PC-9 (cell line): ENCODE data around the gene FARP1. TPM values are rescaled to one million over a fixed set of nuclear protein-coding genes. Genes with fewer than 3 reads are reported as not detected.

Experiments
- BruUV-seq: library from RNA; stranded (reverse); fragments of 400-500 nt; replicated peaks from 2 replicates; lab custom pipeline; 2021; lab: Mats Ljungman, UMichigan
- CTCF ChIA-PET: fragments of 300-600 bp; sonication (Branson Sonifier 250); formaldehyde crosslinking; loops from one replicate; lab custom pipeline; 2022; ENCODE audit warnings: antibody characterized with exemption; lab: Charles Lee
- POLR2A ChIA-PET: fragments of 300-600 bp; sonication (Branson Sonifier 250); formaldehyde crosslinking; loops from one replicate; lab custom pipeline; 2022; ENCODE audit warnings: antibody characterized with exemption; ENCODE audit not compliant: unreplicated experiment; lab: Charles Lee
- DNase-seq, 2 experiments: peaks; one replicate each; pipeline versions ENCODE4 v3.0.0 to v3.0.0-alpha.2; 2015 to 2022; ENCODE audit warnings: mixed read lengths in 1 of 2
- H2AFZ ChIP-seq: fragments of 200-600 bp; sonication (generic); 2 replicates; pipeline ENCODE4 v1.8.1; 2017; ENCODE audit warnings: antibody characterized with exemption
- H3F3A ChIP-seq: fragments of 200-600 bp; sonication (generic); 2 replicates; pipeline ENCODE4 v1.8.1; 2017; ENCODE audit warnings: antibody characterized with exemption, mild to moderate bottlenecking, low read depth; ENCODE audit not compliant: insufficient read depth
- H3K27ac ChIP-seq: fragments of 200-600 bp; sonication (generic); 2 replicates; pipeline ENCODE4 v1.6.1; 2016; ENCODE audit warnings: mixed run types
- H3K27me3 ChIP-seq: fragments of 200-600 bp; sonication (generic); 2 replicates; pipeline ENCODE4 v1.6.1; 2016; ENCODE audit warnings: low read depth, mixed run types; ENCODE audit not compliant: insufficient read depth
- H3K36me3 ChIP-seq: fragments of 200-600 bp; sonication (generic); 2 replicates; pipeline ENCODE4 v1.6.1; 2016; ENCODE audit warnings: low read depth, mixed run types
- H3K4me1 ChIP-seq: fragments of 200-600 bp; sonication (generic); replicated peaks from 2 replicates; pipeline ENCODE4 v1.6.1; 2016; ENCODE audit warnings: mixed run types; ENCODE audit not compliant: insufficient read depth
- H3K4me2 ChIP-seq: fragments of 200-600 bp; sonication (generic); 2 replicates; pipeline ENCODE4 v1.6.1; 2017; ENCODE audit warnings: mixed run types
- H3K4me3 ChIP-seq: fragments of 200-600 bp; sonication (generic); 2 replicates; pipeline ENCODE4 v1.6.1; 2016; ENCODE audit warnings: mixed run types
- H3K79me2 ChIP-seq: fragments of 200-600 bp; sonication (generic); 2 replicates; pipeline ENCODE4 v1.6.1; 2017; ENCODE audit warnings: low read depth, mixed run types
- H3K9me2 ChIP-seq: fragments of 200-600 bp; sonication (generic); 2 replicates; pipeline ENCODE4 v1.8.1; 2017; ENCODE audit warnings: mild to moderate bottlenecking; ENCODE audit not compliant: insufficient read depth
- H3K9me3 ChIP-seq: fragments of 200-600 bp; sonication (generic); 2 replicates; pipeline ENCODE4 v1.8.1; 2016; ENCODE audit warnings: low read depth; ENCODE audit not compliant: insufficient read depth
- H4K20me1 ChIP-seq: fragments of 200-600 bp; sonication (generic); 2 replicates; pipeline ENCODE4 v1.8.1; 2017; ENCODE audit not compliant: insufficient read depth
- CTCF ChIP-seq: fragments of 200-600 bp; sonication (generic); conservative IDR thresholded peaks from 2 replicates; pipeline ENCODE4 v1.6.1; 2017; ENCODE audit warnings: mixed run types, antibody characterized with exemption, mild to moderate bottlenecking, moderate library complexity
- EZH2 ChIP-seq: fragments of 200-600 bp; sonication (generic); IDR thresholded peaks from 2 replicates; pipeline ENCODE4 v1.8.0; 2017; ENCODE audit warnings: antibody characterized with exemption, low read depth
- intact Hi-C: fragments of 100-400 bp; cut with micrococcal nuclease; formaldehyde crosslinking; loops from one replicate; pipeline ENCODE4 v1.10.0; 2022; ENCODE audit not compliant: unreplicated experiment
- total RNA-seq: library from RNA; stranded (reverse); gene quantifications from 2 replicates; pipeline ENCODE4 v1.2.3, GENCODE V29; 2021

FARP1 gene
- total RNA-seq, 1 experiment from 2014 or later: 62.1 TPM

GRCh38 chr13:98297745-98298144 lies 154.9 kb downstream of the FARP1 start:
- POLR2A ChIA-PET: no interaction called here
- no peaks in the 10 kb centered on the region for H3K27me3 ChIP-seq
- CTCF ChIA-PET: no interaction called here
- H3K27ac ChIP-seq: no peak overlapping the region; the same call in 1 of the 2 replicates
- intact Hi-C loops: no loop called here
- TF ChIP-seq EZH2 (no peak), CTCF (no peak)
- H3K9me2 ChIP-seq: no peaks in the 10 kb centered on the region
- no peak overlapping the region for H2AFZ ChIP-seq
- BruUV-seq: no TSS peak
- H3K36me3 ChIP-seq: no peaks in the 10 kb centered on the region
- no peaks in the 10 kb centered on the region for H3K9me3 ChIP-seq
- no peak for DNase-seq
- H3K79me2 ChIP-seq: peaks cover 17% of the 10 kb centered on the region
- H3F3A ChIP-seq: peaks cover 30% of the 10 kb centered on the region
- no peak overlapping the region for H3K4me2 ChIP-seq
- no peak overlapping the region for H3K4me3 ChIP-seq
- peaks cover 49% of the 10 kb centered on the region for H3K4me1 ChIP-seq
- no peaks in the 10 kb centered on the region for H4K20me1 ChIP-seq

- CTCF ChIA-PET: no interaction called here
- no TSS peak for BruUV-seq
- Histone ChIP-seq H3K4me3 (no peak overlapping the region), H3K9me2 (no peaks in the 10 kb centered on the region), H3K4me2 (0 out of 2 replicates have a peak overlapping the region, but pooled peaks have one; percentile 1), H3F3A (peaks cover 31% of the 10 kb centered on the region), H2AFZ (no peak overlapping the region), H3K27me3 (no peaks in the 10 kb centered on the region), H3K9me3 (no peaks in the 10 kb centered on the region), H3K27ac (peak overlapping the region; percentile 10; the same call in 1 of the 2 replicates), H4K20me1 (no peaks in the 10 kb centered on the region), H3K79me2 (peaks cover 26% of the 10 kb centered on the region), H3K36me3 (no peaks in the 10 kb centered on the region), H3K4me1 (peaks cover 58% of the 10 kb centered on the region)
- peak in 1 of 2 experiments; percentile 50 for DNase-seq
- intact Hi-C loops: no loop called here
- POLR2A ChIA-PET: no interaction called here
- no peak for TF ChIP-seq EZH2
- no peak for TF ChIP-seq CTCF
Observed at GRCh38 chr13:98298599-98298998, 155.7 kb downstream of the FARP1 start.

GRCh38 chr13:98299235-98299965 lies 156.5 kb downstream of the FARP1 start:
- no peaks in the 10 kb centered on the region for H3K36me3 ChIP-seq
- CTCF ChIA-PET: no interaction called here
- no peaks in the 10 kb centered on the region for H3K9me3 ChIP-seq
- no peak for TF ChIP-seq EZH2
- H3K4me1 ChIP-seq: peaks cover 58% of the 10 kb centered on the region
- H3K4me3 ChIP-seq: no peak overlapping the region
- no peaks in the 10 kb centered on the region for H3K9me2 ChIP-seq
- H2AFZ ChIP-seq: no peak overlapping the region
- no peak overlapping the region for H3K27ac ChIP-seq
- no peaks in the 10 kb centered on the region for H4K20me1 ChIP-seq
- no peak overlapping the region for H3K4me2 ChIP-seq
- intact Hi-C loops: no loop called here
- H3K79me2 ChIP-seq: peaks cover 32% of the 10 kb centered on the region
- POLR2A ChIA-PET: no interaction called here
- BruUV-seq: no TSS peak
- no peak for DNase-seq
- peaks cover 31% of the 10 kb centered on the region for H3F3A ChIP-seq
- no peaks in the 10 kb centered on the region for H3K27me3 ChIP-seq
